Endometrium (tissue), 2 donors: ENCODE data around the gene OCIAD2.
"Not testable (repeated sequence)": the region's sequence is repeated elsewhere in the genome, so short reads cannot be mapped to it uniquely, and the experiment has no call there.

Source experiments
- FAIRE-seq: peaks from 2 replicates; lab custom pipeline; 2012; peaks lifted over from hg19 to GRCh38; lab: Jason Lieb, UNC
- donor health status: control.
- donor health status: control.

OCIAD2 gene

GRCh38 chr4:48906206-48907173 lies at the start of gene OCIAD2:
TSS of gene OCIAD2 (minus strand) at chr4:48906774. CDS start at chr4:48904549, 2,225 bp downstream.
- no peak for FAIRE-seq

- no peak for FAIRE-seq
Observed at GRCh38 chr4:48954314-48954713, 47.7 kb upstream of the OCIAD2 start.

DNA sequence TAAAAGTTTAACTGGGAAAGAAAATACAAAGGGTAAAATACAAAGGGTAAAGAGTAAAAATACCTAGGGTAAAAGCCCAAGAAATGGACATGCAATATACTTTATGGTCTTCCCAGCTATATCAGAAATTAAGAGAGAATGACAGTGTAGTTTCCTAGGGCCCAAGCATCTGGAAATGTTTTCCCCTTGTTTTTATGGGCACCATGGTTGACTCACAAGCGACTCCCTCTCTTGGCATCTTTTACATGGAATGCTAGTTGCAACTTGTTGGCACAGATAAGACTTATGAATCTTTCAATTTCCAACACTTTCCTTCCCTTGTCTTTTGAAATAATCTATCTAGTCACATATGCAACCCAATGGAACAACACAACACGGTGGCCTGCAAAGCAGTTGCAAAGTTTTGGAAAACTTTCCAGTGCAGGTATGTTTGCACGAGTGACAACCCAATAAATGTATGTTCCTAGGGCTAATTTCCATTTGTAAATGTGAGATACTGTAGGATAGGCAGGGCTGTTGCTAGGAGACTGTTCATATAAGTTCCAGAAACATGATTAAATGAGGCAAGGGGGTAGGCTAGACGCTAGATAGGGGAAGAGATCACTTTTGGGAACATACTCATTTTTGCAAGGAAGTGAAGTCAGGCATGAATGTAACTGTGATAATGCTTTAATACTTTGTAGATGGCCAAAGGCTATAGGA lies 43.1 kb upstream of the OCIAD2 start:
- FAIRE-seq: no peak

- FAIRE-seq: no peak
Observed at GRCh38 chr4:48949086-48949485, 42.5 kb upstream of the OCIAD2 start.

DNA sequence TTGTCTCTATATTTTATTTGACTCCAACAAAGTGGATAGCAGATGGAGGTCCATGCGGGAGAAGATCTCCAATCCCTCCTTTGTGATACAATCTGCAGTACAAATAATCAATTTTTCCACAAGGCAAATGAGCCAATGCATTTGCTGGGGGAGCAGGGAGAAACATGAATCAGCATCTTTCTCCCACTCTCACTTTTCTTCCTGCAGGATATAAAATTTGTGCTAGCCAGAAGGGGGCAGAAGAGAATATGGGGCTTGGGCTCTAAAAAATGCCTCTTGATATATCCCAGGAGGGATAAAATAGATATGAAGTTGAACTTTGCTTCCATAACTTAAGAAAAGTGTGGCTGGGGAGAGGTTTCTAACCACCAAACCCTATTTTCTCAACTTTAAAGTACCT lies 41.2 kb upstream of the OCIAD2 start:
- FAIRE-seq: no peak

GRCh38 chr4:48945981-48946380 lies 39.4 kb upstream of the OCIAD2 start:
- FAIRE-seq: peak; percentile 74

DNA sequence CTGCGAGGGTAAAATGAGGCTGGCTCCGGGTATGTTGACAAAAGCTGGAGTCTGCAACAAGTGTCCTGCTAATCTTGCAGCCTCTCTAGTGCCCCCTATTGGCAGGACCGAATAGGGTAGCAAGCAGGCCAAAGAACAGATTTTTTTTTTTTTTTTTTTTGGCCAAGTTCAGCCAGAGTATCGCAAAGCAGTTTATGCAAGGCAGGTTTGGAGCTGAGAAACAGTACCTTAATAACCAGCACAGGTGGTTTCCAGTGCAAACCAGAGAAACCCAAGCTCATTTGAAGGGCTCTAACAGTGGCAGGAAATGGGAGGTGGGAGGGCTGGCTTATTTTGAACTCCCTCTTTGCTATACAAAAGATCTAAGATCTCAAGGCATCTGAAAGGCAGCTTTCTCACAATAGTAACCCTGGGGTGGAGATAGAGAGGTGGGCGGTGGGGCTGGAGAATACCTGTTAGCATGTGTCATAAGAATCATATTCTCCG lies 38.2 kb upstream of the OCIAD2 start:
- no peak for FAIRE-seq

DNA sequence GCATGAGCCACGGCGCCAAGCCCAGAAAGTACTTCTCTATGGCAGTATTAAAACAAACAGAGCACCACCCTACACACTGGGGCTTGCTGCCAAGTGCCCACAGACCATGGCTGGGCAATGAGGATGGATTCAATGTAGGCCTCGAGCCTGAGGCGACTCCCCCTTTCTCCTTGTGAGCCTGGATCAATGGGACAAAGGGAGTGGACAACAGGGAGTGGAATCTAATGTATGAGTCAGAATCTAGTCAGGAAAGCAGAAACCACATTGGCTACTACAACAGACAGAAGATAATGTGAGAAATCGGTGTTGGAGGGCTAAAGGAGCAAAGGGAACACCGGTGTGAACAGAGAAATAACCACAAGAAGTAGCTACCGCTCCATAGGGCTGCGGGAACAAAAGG lies 37.7 kb upstream of the OCIAD2 start:
- no peak for FAIRE-seq

- no peak for FAIRE-seq
Observed at GRCh38 chr4:48943387-48943786, 36.8 kb upstream of the OCIAD2 start.

DNA sequence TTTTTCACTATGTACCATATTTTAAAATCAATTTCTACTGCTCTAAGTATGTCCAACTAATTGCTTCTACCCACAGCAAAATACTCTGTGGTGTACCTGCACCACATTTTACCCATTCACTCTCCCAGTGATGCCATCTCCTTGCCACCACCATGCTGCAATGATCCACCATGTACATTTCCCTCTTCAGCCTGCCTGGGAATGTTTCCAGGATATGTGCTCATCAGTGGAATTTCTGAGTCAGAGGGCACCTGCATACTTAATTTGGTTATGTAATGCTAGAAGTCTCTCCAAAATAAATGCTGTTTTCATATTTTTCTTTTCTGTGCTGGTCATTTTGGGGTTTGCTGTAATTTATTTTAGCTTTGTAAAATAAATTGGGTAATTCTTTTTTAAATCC lies 33.2 kb upstream of the OCIAD2 start:
- FAIRE-seq: no peak

- no peak for FAIRE-seq
Observed at GRCh38 chr4:48938831-48939230, 32.3 kb upstream of the OCIAD2 start.

DNA sequence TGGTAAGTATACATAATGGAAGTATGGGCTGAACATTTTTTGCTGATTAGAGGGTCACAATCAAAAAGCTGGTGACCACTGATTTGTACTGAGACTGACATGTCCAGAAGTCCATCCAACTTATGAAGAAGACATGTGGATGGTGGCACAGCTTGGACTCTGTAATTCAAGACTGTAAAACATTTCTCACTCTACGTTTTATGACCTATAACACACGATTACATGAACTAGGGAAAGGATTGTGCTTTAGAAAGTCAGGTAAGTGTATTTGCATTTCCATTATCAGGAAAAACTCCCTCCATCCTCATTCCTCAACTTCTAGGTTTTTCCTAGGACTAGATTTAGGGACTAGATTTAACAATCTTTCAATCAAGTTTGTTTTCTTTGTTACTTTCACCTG lies 30.5 kb upstream of the OCIAD2 start:
- FAIRE-seq: no peak

DNA sequence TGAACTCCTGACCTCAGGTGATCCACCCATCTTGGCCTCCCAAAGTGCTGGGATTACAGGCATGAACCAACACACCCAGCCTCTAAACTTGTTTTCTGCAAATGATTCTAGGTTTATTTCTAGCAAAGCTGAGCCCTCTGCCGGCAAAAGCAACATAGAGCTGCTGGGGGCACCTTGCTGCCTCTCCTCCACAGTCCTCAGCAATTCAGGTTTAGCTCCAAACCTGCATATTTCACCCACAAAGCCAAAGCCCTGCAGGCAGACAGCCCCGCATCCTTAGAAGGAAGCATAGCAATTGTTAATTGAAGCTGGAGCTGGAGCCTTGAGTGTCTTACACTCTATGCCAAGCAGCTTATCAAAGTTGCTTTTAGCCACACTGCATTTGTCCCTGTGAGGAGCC lies 24.9 kb upstream of the OCIAD2 start:
- no peak for FAIRE-seq

GRCh38 chr4:48930654-48931053 lies 24.1 kb upstream of the OCIAD2 start:
- FAIRE-seq: no peak

DNA sequence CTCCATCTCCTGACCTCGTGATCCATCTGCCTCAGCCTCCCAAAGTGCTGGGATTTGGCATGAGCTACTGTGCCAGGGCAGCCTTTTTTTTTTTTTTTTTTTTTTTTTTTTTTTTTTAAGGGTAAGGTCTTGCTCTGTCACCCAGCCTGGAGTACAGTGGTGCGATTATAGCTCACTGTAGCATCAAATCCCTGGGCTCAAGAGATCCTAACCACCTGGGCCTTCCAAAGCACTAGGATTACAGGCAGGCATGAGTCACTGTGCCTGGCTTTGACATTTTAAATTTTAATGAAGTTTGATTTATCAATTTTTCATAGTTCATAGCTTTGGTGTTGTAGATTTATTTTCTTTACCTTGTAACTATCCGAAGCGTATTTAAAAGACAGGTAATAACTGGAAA lies 17.8 kb upstream of the OCIAD2 start:
- FAIRE-seq: no peak

GRCh38 chr4:48923065-48923464 lies 16.5 kb upstream of the OCIAD2 start:
- FAIRE-seq: not testable (repeated sequence)

DNA sequence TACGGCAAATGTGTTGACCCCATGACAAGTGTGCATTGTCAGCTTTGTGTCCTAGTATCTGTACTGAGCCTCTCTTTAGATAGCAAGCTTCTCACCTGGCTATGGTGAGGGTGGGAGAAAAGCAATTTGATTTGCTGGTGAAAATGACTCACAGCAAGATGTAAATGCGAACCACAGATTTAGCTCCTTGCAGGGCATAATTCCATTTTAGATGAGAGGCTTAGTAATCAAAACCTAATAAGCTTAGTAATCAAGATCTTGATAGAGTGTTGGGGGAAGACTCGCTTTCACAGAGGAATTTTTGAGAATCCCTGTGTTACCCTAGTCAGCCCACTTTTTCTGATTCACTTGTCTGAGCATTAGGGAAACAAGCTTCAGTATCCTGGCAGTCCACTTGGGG lies 7.7 kb upstream of the OCIAD2 start:
- FAIRE-seq: no peak

DNA sequence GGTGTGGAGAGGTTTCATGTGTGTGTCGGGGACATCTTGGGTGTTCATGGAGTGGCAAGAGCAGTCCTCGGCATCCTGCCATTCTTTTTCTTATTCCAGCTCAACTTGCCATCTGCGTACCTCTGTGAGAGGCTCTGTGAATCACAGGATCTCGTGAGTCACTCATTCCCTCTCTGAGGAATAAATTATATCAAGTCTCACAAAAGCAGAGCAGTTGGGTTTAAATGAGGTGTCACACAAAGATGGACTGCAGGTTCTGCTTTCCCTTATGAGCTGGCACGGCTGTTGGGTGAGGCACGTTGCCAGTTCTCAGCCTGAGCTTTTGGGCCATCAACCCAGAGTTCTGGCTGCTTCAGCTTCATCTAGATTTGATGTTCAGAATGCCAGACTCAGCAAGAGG lies 6.8 kb upstream of the OCIAD2 start:
- no peak for FAIRE-seq

DNA sequence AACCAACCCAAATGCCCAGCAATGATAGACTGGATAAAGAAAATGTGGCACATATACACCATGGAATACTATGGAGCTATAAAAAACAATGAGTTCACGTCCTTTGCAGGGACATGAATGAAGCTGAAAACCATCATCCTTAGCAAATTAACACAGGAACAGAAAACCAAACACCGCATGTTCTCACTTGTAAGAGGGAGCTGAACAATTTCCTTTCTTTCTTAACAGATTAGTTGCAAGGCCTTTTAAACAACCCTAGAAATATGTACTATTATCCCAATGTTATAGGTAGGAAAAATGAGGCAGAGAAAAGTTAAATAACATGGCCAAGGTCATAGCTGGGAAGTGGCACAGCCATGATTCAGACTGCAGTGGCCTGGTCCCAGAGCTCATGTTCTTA lies 5.8 kb upstream of the OCIAD2 start:
- FAIRE-seq: no peak

- FAIRE-seq: no peak
Observed at GRCh38 chr4:48910511-48910910, 3.9 kb upstream of the OCIAD2 start.

DNA sequence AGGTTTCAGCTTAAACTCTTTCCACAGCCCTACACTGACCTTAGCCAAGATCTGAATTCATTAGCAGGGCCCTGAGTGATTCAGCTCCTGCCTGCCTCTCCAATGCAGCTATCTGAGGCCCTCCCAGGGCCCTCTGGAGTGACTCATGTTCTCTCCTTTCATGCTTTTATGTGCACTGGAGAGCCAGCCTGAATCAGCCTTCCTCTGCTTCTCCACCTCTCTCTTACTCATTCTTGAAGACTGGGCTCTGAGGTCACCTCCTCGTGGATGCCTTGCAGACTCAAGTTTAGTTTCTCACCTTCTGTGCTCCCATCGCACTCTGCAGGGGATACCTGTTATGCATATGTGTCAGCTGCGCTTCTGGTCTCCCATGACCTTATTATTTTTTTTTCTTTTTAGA lies 3.1 kb upstream of the OCIAD2 start:
- FAIRE-seq: no peak

DNA sequence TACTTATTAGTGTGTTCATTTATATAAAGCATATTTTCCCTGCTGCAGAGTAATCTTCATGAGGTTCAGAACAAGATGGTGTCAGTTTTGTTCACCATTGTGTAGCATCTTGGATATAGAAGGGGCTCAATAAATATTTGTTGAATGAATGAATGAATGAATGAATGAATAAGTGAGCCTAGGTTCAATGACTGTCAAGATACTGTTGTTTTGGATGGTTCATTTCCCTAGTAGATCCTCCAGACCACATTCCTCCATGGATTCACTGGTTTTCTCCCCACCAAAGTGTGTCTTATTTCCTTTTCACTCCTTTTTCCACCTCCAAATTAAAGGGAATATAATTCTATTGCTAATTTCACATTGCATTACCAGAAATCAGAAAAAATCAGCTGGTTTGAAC lies 2.1 kb upstream of the OCIAD2 start:
- no peak for FAIRE-seq
